GM21576 (cell line): ENCODE results near the gene BABAM2.
"Not testable (repeated sequence)": the region's sequence is repeated elsewhere in the genome, so short reads cannot be mapped to it uniquely, and the experiment has no call there.

Source experiments
- ATAC-seq: cut with Tn5 transposase; IDR thresholded peaks from one replicate; pipeline ENCODE4 v1.9.1; 2021; ENCODE audit warnings: mild to moderate bottlenecking, moderate library complexity; ENCODE audit not compliant: unreplicated experiment

The BABAM2 gene

GRCh38 chr2:27890146-27890923, at the start of gene BABAM2, which contains the start of gene RBKS:
Gene BABAM2 (plus strand): TSS chr2:27890729. CDS start chr2:27894557, 3,828 bp downstream.
Gene RBKS (minus strand): TSS chr2:27890387. CDS start chr2:27890345, 42 bp downstream.
- peak; percentile 75 for ATAC-seq

GRCh38 chr2:27842894-27843293, 47.6 kb upstream of the BABAM2 start:
- no peak for ATAC-seq

DNA sequence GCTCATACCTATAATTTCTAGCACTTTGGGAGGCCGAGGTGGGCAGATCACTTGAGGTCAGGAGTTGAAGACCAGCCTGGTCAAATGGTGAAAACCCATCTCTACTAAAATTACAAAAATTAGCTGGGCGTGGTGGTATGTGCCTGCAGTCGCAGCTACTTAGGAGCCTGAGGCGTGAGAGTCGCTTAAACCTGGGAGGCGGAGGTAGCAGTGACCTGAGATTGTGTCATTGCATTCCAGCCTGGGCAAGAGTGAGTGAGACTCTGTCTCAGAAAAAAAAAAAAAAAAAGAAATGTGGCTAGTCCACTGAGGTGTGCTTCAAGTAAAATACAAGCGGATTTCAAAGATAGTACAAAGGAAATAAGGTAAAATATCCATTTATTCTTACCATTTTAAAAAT, 46.5 kb upstream of the BABAM2 start:
- no peak for ATAC-seq

GRCh38 chr2:27844821-27845255, 45.7 kb upstream of the BABAM2 start:
- ATAC-seq = no peak

DNA sequence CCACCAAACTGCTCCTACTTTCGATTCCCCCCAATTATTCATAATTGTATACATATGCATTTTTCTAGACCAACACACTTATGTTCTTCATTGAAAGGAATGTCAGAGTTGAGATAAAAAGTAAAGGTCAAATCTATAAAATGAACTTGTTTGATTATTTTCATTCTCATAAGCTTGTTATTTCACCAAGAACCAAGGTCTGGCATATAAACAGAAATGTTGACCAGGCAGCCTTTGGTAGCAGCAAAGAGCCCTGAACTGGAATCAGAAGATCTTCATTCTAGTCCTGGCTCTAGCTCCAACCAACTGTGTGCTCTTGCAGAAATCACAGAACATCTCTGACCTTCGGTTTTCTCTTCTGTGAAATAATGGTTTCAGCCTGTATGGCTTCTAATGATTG, 43.2 kb upstream of the BABAM2 start:
- ATAC-seq = no peak

GRCh38 chr2:27849558-27850205, 40.8 kb upstream of the BABAM2 start:
- no peak for ATAC-seq

GRCh38 chr2:27852691-27853090, 37.8 kb upstream of the BABAM2 start:
- ATAC-seq = no peak

- ATAC-seq = no peak
Measured at GRCh38 chr2:27854229-27854862, 36.2 kb upstream of the BABAM2 start.

DNA sequence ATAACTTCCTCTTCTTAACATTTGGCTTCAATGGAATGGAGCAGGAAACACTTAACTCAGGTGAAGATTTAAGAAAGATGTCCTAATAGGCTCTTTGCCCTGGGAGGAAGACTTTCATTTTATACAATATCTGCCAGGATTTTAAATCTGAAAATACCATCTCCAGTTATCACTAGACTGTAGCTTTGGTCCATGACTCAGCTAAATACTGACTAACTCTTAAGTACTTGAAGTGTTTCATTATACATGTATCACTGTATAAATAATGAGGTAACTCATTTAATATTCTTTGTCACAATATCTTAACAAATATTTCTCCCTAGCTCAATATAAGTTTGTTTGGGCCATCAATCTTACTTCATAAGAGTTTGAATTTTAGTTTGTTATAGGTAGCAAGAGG, 35.1 kb upstream of the BABAM2 start:
- no peak for ATAC-seq

GRCh38 chr2:27856386-27856785, 34.1 kb upstream of the BABAM2 start:
- ATAC-seq = no peak

GRCh38 chr2:27856956-27857355, 33.6 kb upstream of the BABAM2 start:
- no peak for ATAC-seq

- no peak for ATAC-seq
Measured at GRCh38 chr2:27857417-27858172, 32.9 kb upstream of the BABAM2 start.

- ATAC-seq = no peak
Measured at GRCh38 chr2:27860111-27860510, 30.4 kb upstream of the BABAM2 start.

- no peak for ATAC-seq
Measured at GRCh38 chr2:27863146-27863545, 27.4 kb upstream of the BABAM2 start.

- not testable (repeated sequence) for ATAC-seq
Measured at GRCh38 chr2:27863955-27864354, 26.6 kb upstream of the BABAM2 start.

DNA sequence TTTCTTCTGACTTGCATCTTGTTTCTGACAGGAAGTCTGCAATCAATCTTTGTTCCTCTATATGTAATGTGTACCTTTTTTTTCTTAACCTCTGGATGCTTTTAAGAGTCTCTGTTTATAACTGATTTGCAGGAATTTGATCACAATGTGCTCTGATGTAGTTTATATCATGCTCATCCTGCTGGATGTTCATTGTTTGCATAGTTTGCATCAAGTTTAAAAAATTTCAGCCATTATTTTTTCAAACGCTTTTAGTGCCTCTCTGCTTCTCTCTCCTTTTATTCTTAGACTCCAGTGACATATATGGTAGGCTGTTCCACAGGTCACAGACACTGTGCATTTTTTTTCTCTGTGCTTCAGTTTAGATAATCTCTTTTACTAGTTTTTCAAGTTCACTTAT, 24.3 kb upstream of the BABAM2 start:
- ATAC-seq = no peak

GRCh38 chr2:27869763-27870162, 20.8 kb upstream of the BABAM2 start:
- no peak for ATAC-seq

DNA sequence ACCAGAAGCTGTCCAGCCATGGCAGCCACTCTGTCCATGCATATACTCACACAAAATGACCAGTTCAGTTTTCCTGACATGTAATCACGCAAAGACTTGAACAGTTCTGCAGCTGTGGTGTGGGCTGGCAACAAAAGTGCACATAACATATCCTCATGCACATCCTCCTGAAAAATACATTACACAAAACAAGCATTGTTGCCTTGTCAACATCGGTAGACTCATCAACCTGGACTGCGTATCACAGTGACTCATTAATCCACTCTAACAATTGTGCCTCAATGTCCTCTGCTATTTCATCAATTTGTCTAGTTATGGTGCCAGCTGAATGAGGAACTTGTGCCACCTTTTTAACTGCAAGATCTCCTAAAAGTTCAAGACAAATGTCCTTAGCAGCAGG, 19.8 kb upstream of the BABAM2 start:
- ATAC-seq = no peak

DNA sequence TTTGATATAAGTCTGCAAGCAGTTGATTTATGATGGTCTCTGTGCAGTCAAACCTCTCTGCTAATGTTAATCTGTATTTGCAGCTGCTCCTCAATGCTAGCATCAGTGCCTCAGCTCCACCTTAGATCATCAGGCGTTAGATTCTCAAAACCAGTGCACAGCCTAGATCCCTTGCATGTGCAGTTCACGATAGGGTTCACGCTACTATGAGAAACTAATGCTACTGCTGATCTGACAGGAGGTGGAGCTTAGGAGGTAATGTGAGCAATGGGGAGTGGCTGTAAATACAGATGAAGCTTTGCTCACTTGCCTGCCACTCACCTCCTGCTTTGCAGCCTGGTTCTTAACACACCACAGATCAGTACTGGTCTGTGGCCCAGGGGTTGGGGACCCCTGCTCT, 18.7 kb upstream of the BABAM2 start:
- ATAC-seq = no peak

DNA sequence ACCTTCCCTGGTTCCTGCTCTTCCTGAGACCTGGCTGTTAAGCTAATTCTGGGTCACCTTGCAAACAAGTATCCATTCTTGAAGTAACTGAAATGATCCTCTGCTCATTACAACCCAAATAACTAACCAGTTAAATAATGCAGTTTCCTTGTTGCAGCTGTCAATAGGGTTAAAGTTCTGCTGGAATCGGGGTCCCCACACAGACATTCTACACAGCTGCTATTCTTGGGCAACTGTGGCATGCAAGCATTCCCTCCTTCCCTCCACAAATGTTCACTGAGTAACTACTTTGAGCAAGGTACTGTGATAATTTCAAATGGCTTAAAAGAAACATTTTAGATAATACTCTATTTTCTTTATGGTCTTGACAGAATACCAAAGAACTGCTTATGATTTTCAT, 17.4 kb upstream of the BABAM2 start:
- no peak for ATAC-seq
